ENCODE measurements around the gene BBS12.
"Not testable (repeated sequence)": the region's sequence is repeated elsewhere in the genome, so short reads cannot be mapped to it uniquely, and the experiment has no call there.

Gene BBS12

GRCh38 chr4:122785099-122785498 lies 52.6 kb downstream of the BBS12 start:
- Histone ChIP-seq H3K4me3 (ENCODE audit: low read length) (no peak overlapping the region), H3K18ac (ENCODE audit: low read length) (no peak overlapping the region), H2BK15ac (replicated peaks; ENCODE audit: low read depth) (no peak overlapping the region), H2BK5ac (ENCODE audit: low read length) (no peak overlapping the region), H3K27me3 (ENCODE audit: insufficient read depth, low read length, poor library complexity) (no peaks in the 10 kb centered on the region), H4K5ac (ENCODE audit: low read length) (no peak overlapping the region), H3K4ac (ENCODE audit: low read depth, low read length) (no peak overlapping the region), H3K79me2 (ENCODE audit: control insufficient read depth, insufficient read depth, low read length) (no peaks in the 10 kb centered on the region), H2BK120ac (ENCODE audit: low read depth, low read length) (no peak overlapping the region), H4K8ac (ENCODE audit: low read depth, low read length) (peak overlapping the region; percentile 76), H3K56ac (ENCODE audit: low read length) (no peak overlapping the region), H3K36me3 (ENCODE audit: control insufficient read depth, insufficient read depth, low read length) (no peaks in the 10 kb centered on the region), H3K4me1 (ENCODE audit: control insufficient read depth, low read depth, low read length) (peaks cover 9% of the 10 kb centered on the region), H3K27ac (ENCODE audit: low read depth, low read length) (peak overlapping the region; percentile 50), H3K4me2 (ENCODE audit: low read length) (no peak overlapping the region), H3K9ac (ENCODE audit: low read length) (no peak overlapping the region), H2AK5ac (ENCODE audit: low read length) (no peak overlapping the region), H3K79me1 (ENCODE audit: low read length) (no peaks in the 10 kb centered on the region), H3K23ac (ENCODE audit: low read length) (no peak overlapping the region)
- WGBS (ENCODE audit: extremely low coverage, insufficient coverage, low lambda C conversion rate), result no CpG with 5 or more reads among the region's 2 CpGs
- DNase-seq, result no peak

GRCh38 chr4:122786296-122786695 lies 53.8 kb downstream of the BBS12 start:
- not testable (repeated sequence) for H3K79me2 ChIP-seq (ENCODE audit: control insufficient read depth, insufficient read depth, low read length); H2AK5ac ChIP-seq (ENCODE audit: low read length); H3K79me1 ChIP-seq (ENCODE audit: low read length); H4K5ac ChIP-seq (ENCODE audit: low read length); H3K4me3 ChIP-seq (ENCODE audit: low read length); H3K9ac ChIP-seq (ENCODE audit: low read length); H3K4me2 ChIP-seq (ENCODE audit: low read length); H2BK120ac ChIP-seq (ENCODE audit: low read depth, low read length); H3K27ac ChIP-seq (ENCODE audit: low read depth, low read length); H3K36me3 ChIP-seq (ENCODE audit: control insufficient read depth, insufficient read depth, low read length); H3K56ac ChIP-seq (ENCODE audit: low read length); H2BK15ac ChIP-seq (replicated peaks; ENCODE audit: low read depth); H3K4me1 ChIP-seq (ENCODE audit: control insufficient read depth, low read depth, low read length); DNase-seq; H3K27me3 ChIP-seq (ENCODE audit: insufficient read depth, low read length, poor library complexity); H4K8ac ChIP-seq (ENCODE audit: low read depth, low read length); H2BK5ac ChIP-seq (ENCODE audit: low read length); H3K4ac ChIP-seq (ENCODE audit: low read depth, low read length); H3K23ac ChIP-seq (ENCODE audit: low read length)
- WGBS (ENCODE audit: extremely low coverage, insufficient coverage, low lambda C conversion rate), result 100% methylated on average over 1 of the region's 4 CpGs
- peak overlapping the region; percentile 75 for H3K18ac ChIP-seq (ENCODE audit: low read length)

GRCh38 chr4:122786920-122787319 lies 54.4 kb downstream of the BBS12 start:
- peak overlapping the region; percentile 5 for H3K27ac ChIP-seq (ENCODE audit: low read depth, low read length)
- not testable (repeated sequence) for H2BK15ac ChIP-seq (replicated peaks; ENCODE audit: low read depth); H3K79me2 ChIP-seq (ENCODE audit: control insufficient read depth, insufficient read depth, low read length); H2BK120ac ChIP-seq (ENCODE audit: low read depth, low read length); H3K36me3 ChIP-seq (ENCODE audit: control insufficient read depth, insufficient read depth, low read length); H3K4ac ChIP-seq (ENCODE audit: low read depth, low read length); H4K5ac ChIP-seq (ENCODE audit: low read length); H3K9ac ChIP-seq (ENCODE audit: low read length); H2BK5ac ChIP-seq (ENCODE audit: low read length); H3K4me1 ChIP-seq (ENCODE audit: control insufficient read depth, low read depth, low read length); H3K23ac ChIP-seq (ENCODE audit: low read length); H2AK5ac ChIP-seq (ENCODE audit: low read length); H4K8ac ChIP-seq (ENCODE audit: low read depth, low read length); H3K79me1 ChIP-seq (ENCODE audit: low read length); H3K27me3 ChIP-seq (ENCODE audit: insufficient read depth, low read length, poor library complexity); H3K4me3 ChIP-seq (ENCODE audit: low read length); H3K56ac ChIP-seq (ENCODE audit: low read length); H3K4me2 ChIP-seq (ENCODE audit: low read length); DNase-seq
- no CpG with 5 or more reads among the region's 1 CpG for WGBS (ENCODE audit: extremely low coverage, insufficient coverage, low lambda C conversion rate)
- H3K18ac ChIP-seq (ENCODE audit: low read length), result peak overlapping the region; percentile 68

GRCh38 chr4:122787940-122788339 lies 55.4 kb downstream of the BBS12 start:
- Histone ChIP-seq H4K5ac (ENCODE audit: low read length) (no peak overlapping the region), H3K4me1 (ENCODE audit: control insufficient read depth, low read depth, low read length) (peaks cover 8% of the 10 kb centered on the region), H3K79me2 (ENCODE audit: control insufficient read depth, insufficient read depth, low read length) (no peaks in the 10 kb centered on the region), H3K9ac (ENCODE audit: low read length) (no peak overlapping the region), H3K4ac (ENCODE audit: low read depth, low read length) (no peak overlapping the region), H3K4me2 (ENCODE audit: low read length) (no peak overlapping the region), H3K79me1 (ENCODE audit: low read length) (no peaks in the 10 kb centered on the region), H2BK5ac (ENCODE audit: low read length) (no peak overlapping the region), H3K27me3 (ENCODE audit: insufficient read depth, low read length, poor library complexity) (no peaks in the 10 kb centered on the region), H3K4me3 (ENCODE audit: low read length) (no peak overlapping the region), H3K56ac (ENCODE audit: low read length) (no peak overlapping the region), H2BK120ac (ENCODE audit: low read depth, low read length) (peak overlapping the region; percentile 54), H2BK15ac (replicated peaks; ENCODE audit: low read depth) (peak overlapping the region; percentile 57), H3K23ac (ENCODE audit: low read length) (no peak overlapping the region), H3K27ac (ENCODE audit: low read depth, low read length) (no peak overlapping the region), H2AK5ac (ENCODE audit: low read length) (no peak overlapping the region), H3K36me3 (ENCODE audit: control insufficient read depth, insufficient read depth, low read length) (no peaks in the 10 kb centered on the region), H3K18ac (ENCODE audit: low read length) (peak overlapping the region; percentile 95), H4K8ac (ENCODE audit: low read depth, low read length) (no peak overlapping the region)
- WGBS (ENCODE audit: extremely low coverage, insufficient coverage, low lambda C conversion rate), result no CpG with 5 or more reads among the region's 1 CpG
- no peak for DNase-seq

GRCh38 chr4:122788935-122789334 lies 56.4 kb downstream of the BBS12 start:
- H3K36me3 ChIP-seq (ENCODE audit: control insufficient read depth, insufficient read depth, low read length), result no peaks in the 10 kb centered on the region
- H3K4me3 ChIP-seq (ENCODE audit: low read length), result no peak overlapping the region
- no peak overlapping the region for H2BK15ac ChIP-seq (replicated peaks; ENCODE audit: low read depth)

GRCh38 chr4:122793811-122794210 lies 61.3 kb downstream of the BBS12 start:
- Histone ChIP-seq H3K79me2 (ENCODE audit: control insufficient read depth, insufficient read depth, low read length) (no peaks in the 10 kb centered on the region), H3K4ac (ENCODE audit: low read depth, low read length) (no peak overlapping the region), H3K27ac (ENCODE audit: low read depth, low read length) (no peak overlapping the region), H2BK120ac (ENCODE audit: low read depth, low read length) (no peak overlapping the region), H3K9ac (ENCODE audit: low read length) (no peak overlapping the region), H2AK5ac (ENCODE audit: low read length) (no peak overlapping the region), H3K79me1 (ENCODE audit: low read length) (no peaks in the 10 kb centered on the region), H3K4me2 (ENCODE audit: low read length) (no peak overlapping the region), H3K56ac (ENCODE audit: low read length) (no peak overlapping the region), H4K8ac (ENCODE audit: low read depth, low read length) (no peak overlapping the region), H3K18ac (ENCODE audit: low read length) (no peak overlapping the region), H2BK5ac (ENCODE audit: low read length) (no peak overlapping the region), H4K5ac (ENCODE audit: low read length) (no peak overlapping the region), H3K27me3 (ENCODE audit: insufficient read depth, low read length, poor library complexity) (no peaks in the 10 kb centered on the region), H3K4me3 (ENCODE audit: low read length) (no peak overlapping the region), H3K4me1 (ENCODE audit: control insufficient read depth, low read depth, low read length) (peaks cover 8% of the 10 kb centered on the region), H3K36me3 (ENCODE audit: control insufficient read depth, insufficient read depth, low read length) (no peaks in the 10 kb centered on the region), H2BK15ac (replicated peaks; ENCODE audit: low read depth) (no peak overlapping the region), H3K23ac (ENCODE audit: low read length) (no peak overlapping the region)
- no peak for DNase-seq

More at GRCh38 chr4:122788935-122789334, 56.4 kb downstream of the BBS12 start:
- H4K5ac ChIP-seq (ENCODE audit: low read length), result no peak overlapping the region
- no peak for DNase-seq
- no peaks in the 10 kb centered on the region for H3K79me1 ChIP-seq (ENCODE audit: low read length)
- no peak overlapping the region for H2AK5ac ChIP-seq (ENCODE audit: low read length)
- WGBS (ENCODE audit: extremely low coverage, insufficient coverage, low lambda C conversion rate), result no CpG with 5 or more reads among the region's 4 CpGs
- H3K4me1 ChIP-seq (ENCODE audit: control insufficient read depth, low read depth, low read length), result peaks cover 2% of the 10 kb centered on the region
- no peak overlapping the region for H3K4me2 ChIP-seq (ENCODE audit: low read length)
- no peak overlapping the region for H3K27ac ChIP-seq (ENCODE audit: low read depth, low read length)
- H3K23ac ChIP-seq (ENCODE audit: low read length), result no peak overlapping the region
- H3K27me3 ChIP-seq (ENCODE audit: insufficient read depth, low read length, poor library complexity), result no peaks in the 10 kb centered on the region
- no peak overlapping the region for H2BK5ac ChIP-seq (ENCODE audit: low read length)
- H3K9ac ChIP-seq (ENCODE audit: low read length), result no peak overlapping the region
- no peaks in the 10 kb centered on the region for H3K79me2 ChIP-seq (ENCODE audit: control insufficient read depth, insufficient read depth, low read length)
- H3K4ac ChIP-seq (ENCODE audit: low read depth, low read length), result no peak overlapping the region
- no peak overlapping the region for H3K56ac ChIP-seq (ENCODE audit: low read length)
- H4K8ac ChIP-seq (ENCODE audit: low read depth, low read length), result no peak overlapping the region
- no peak overlapping the region for H2BK120ac ChIP-seq (ENCODE audit: low read depth, low read length)
- no peak overlapping the region for H3K18ac ChIP-seq (ENCODE audit: low read length)

Data from mesendoderm (in vitro differentiated cells).